DND-41 (cell line): ENCODE results near the gene MSL3.

Experiments
- CTCF ChIP-seq: IDR thresholded peaks from 2 replicates; pipeline ENCODE4 v1.5.1; 2012; ENCODE audit warnings: borderline replicate concordance, low read length, moderate library complexity, mild to moderate bottlenecking; ENCODE audit not compliant: poor library complexity, severe bottlenecking; ENCODE audit errors: extremely low read depth
- EZH2 ChIP-seq: IDR thresholded peaks from 3 replicates; pipeline ENCODE4 v1.6.1; 2012; ENCODE audit warnings: borderline replicate concordance, low read depth, mild to moderate bottlenecking, moderate library complexity, low read length, inconsistent platforms; ENCODE audit not compliant: severe bottlenecking

- TF ChIP-seq CTCF, result no peak
- no peak for TF ChIP-seq EZH2
These were observed 32.2 kb upstream of the MSL3 start for GRCh38 chrX:11725631-11726442.
